SK-N-SH treated with all-trans-retinoic acid at 6 μM for 48 hours (cell line): ENCODE results near the gene NXPH4.

Experiments
- ATAC-seq: fragments of 200-7000 bp; cut with Tn5 transposase; 3 replicates; pipeline ENCODE4 v1.9.1; 2020; ENCODE audit warnings: mild to moderate bottlenecking, moderate library complexity
- ARNTL ChIP-seq: fragments of 450-650 bp; formaldehyde crosslinking; IDR thresholded peaks from 2 replicates; pipeline ENCODE4 v1.5.0; 2020; ENCODE audit warnings: low read depth, mild to moderate bottlenecking, moderate library complexity, borderline replicate concordance
- BACH2 ChIP-seq: fragments of 250-450 bp; sonication (Bioruptor Pico); IDR thresholded peaks from 2 replicates; pipeline ENCODE4 v1.9.0; 2021; ENCODE audit warnings: mild to moderate bottlenecking, borderline replicate concordance
- CREB5 ChIP-seq: fragments of 250-450 bp; sonication (Bioruptor Pico); IDR thresholded peaks from 2 replicates; pipeline ENCODE4 v1.5.1; 2020; ENCODE audit warnings: low read depth, mild to moderate bottlenecking, moderate library complexity
- CSDC2 ChIP-seq: fragments of 250-450 bp; sonication (Bioruptor Pico); IDR thresholded peaks from 2 replicates; pipeline ENCODE4 v1.5.0; 2020; ENCODE audit warnings: mild to moderate bottlenecking, moderate library complexity
- CSRNP3 ChIP-seq: fragments of 250-450 bp; sonication (Bioruptor Pico); IDR thresholded peaks from 2 replicates; pipeline ENCODE4 v1.5.1; 2021; ENCODE audit warnings: mild to moderate bottlenecking, moderate library complexity
- ESRRG ChIP-seq: fragments of 250-450 bp; sonication (Bioruptor Pico); IDR thresholded peaks from 2 replicates; pipeline ENCODE4 v1.6.1; 2021; ENCODE audit warnings: mild to moderate bottlenecking
- GLIS3 ChIP-seq: fragments of 250-450 bp; sonication (Bioruptor Pico); IDR thresholded peaks from 2 replicates; pipeline ENCODE4 v1.5.0; 2020; ENCODE audit warnings: mild to moderate bottlenecking, moderate library complexity
- ISL1 ChIP-seq: fragments of 250-450 bp; sonication (Bioruptor Pico); IDR thresholded peaks from 2 replicates; pipeline ENCODE4 v2.1.2; 2022; ENCODE audit warnings: mild to moderate bottlenecking, moderate library complexity
- OSR1 ChIP-seq: fragments of 250-450 bp; sonication (Bioruptor Pico); IDR thresholded peaks from 2 replicates; pipeline ENCODE4 v1.8.0; 2022; ENCODE audit warnings: moderate library complexity, mild to moderate bottlenecking, inconsistent platforms
- PATZ1 ChIP-seq: fragments of 250-450 bp; sonication (Bioruptor Pico); IDR thresholded peaks from 2 replicates; pipeline ENCODE4 v1.8.0; 2020; ENCODE audit warnings: mild to moderate bottlenecking, moderate library complexity, borderline replicate concordance
- PPARA ChIP-seq: fragments of 250-450 bp; sonication (Bioruptor Pico); IDR thresholded peaks from 2 replicates; pipeline ENCODE4 v1.5.0; 2020; ENCODE audit warnings: mild to moderate bottlenecking, borderline replicate concordance
- RARB ChIP-seq: fragments of 250-450 bp; sonication (Bioruptor Pico); IDR thresholded peaks from 2 replicates; pipeline ENCODE4 v1.8.0; 2021; ENCODE audit warnings: mild to moderate bottlenecking, moderate library complexity
- SNAI2 ChIP-seq: fragments of 250-450 bp; sonication (Bioruptor Pico); IDR thresholded peaks from 2 replicates; pipeline ENCODE4 v1.5.0; 2020; ENCODE audit warnings: mild to moderate bottlenecking, moderate library complexity
- TCF4 ChIP-seq: fragments of 250-450 bp; sonication (Bioruptor Pico); IDR thresholded peaks from 2 replicates; pipeline ENCODE4 v1.8.0; 2021; ENCODE audit warnings: mild to moderate bottlenecking, moderate library complexity, borderline replicate concordance
- TOX ChIP-seq: fragments of 250-450 bp; sonication (Bioruptor Pico); IDR thresholded peaks from 2 replicates; pipeline ENCODE4 v1.8.0; 2021; ENCODE audit warnings: mild to moderate bottlenecking, moderate library complexity, borderline replicate concordance
- ZC3H10 ChIP-seq: fragments of 250-450 bp; sonication (Bioruptor Pico); IDR thresholded peaks from 2 replicates; pipeline ENCODE4 v1.5.1; 2021; ENCODE audit warnings: mild to moderate bottlenecking, moderate library complexity
- ZFP3 ChIP-seq: fragments of 250-450 bp; sonication (Bioruptor Pico); IDR thresholded peaks from 2 replicates; pipeline ENCODE4 v1.5.0; 2020; ENCODE audit warnings: mild to moderate bottlenecking, moderate library complexity
- ZFP30 ChIP-seq: fragments of 450-650 bp; formaldehyde crosslinking; IDR thresholded peaks from 2 replicates; pipeline ENCODE4 v1.5.0; 2022; ENCODE audit warnings: mild to moderate bottlenecking, moderate library complexity
- ZNF565 ChIP-seq: fragments of 450-650 bp; formaldehyde crosslinking; conservative IDR thresholded peaks from 2 replicates; pipeline ENCODE4 v1.5.0; 2020; ENCODE audit warnings: low read depth, mild to moderate bottlenecking, moderate library complexity
- ZNF70 ChIP-seq: fragments of 450-650 bp; formaldehyde crosslinking; IDR thresholded peaks from 2 replicates; pipeline ENCODE4 v1.5.0; 2020; ENCODE audit warnings: mild to moderate bottlenecking, moderate library complexity
- ZNF8 ChIP-seq: fragments of 450-650 bp; formaldehyde crosslinking; IDR thresholded peaks from 2 replicates; pipeline ENCODE4 v1.5.0; 2020; ENCODE audit warnings: mild to moderate bottlenecking, moderate library complexity

Gene NXPH4

GRCh38 chr12:57229634-57230380, 13.2 kb downstream of the NXPH4 start, which contains the start of gene SHMT2:
Gene SHMT2 (plus strand): TSS chr12:57229711. CDS start chr12:57229779, 68 bp downstream.
- TF ChIP-seq OSR1: no peak
- no peak for TF ChIP-seq ZNF70 (CRISPR knock-in tag)
- TF ChIP-seq CSDC2 (CRISPR knock-in tag): no peak
- TF ChIP-seq TCF4 (CRISPR knock-in tag): no peak
- TF ChIP-seq ISL1 (CRISPR knock-in tag): no peak
- no peak for TF ChIP-seq ZNF565 (CRISPR knock-in tag)
- TF ChIP-seq, all 23 proteins: peak for 0
- peak; percentile 84 for ATAC-seq

- no peak for TF ChIP-seq ZC3H10 (CRISPR knock-in tag)
- TF ChIP-seq ZFP3: no peak
- no peak for TF ChIP-seq ZFP30
- TF ChIP-seq PATZ1 (CRISPR knock-in tag): no peak
- no peak for TF ChIP-seq ISL1 (CRISPR knock-in tag)
- no peak for TF ChIP-seq BACH2 (CRISPR knock-in tag)
- TF ChIP-seq ZNF8 (CRISPR knock-in tag): no peak
- no peak for TF ChIP-seq TCF4 (CRISPR knock-in tag)
- TF ChIP-seq ZNF70 (CRISPR knock-in tag): no peak
- TF ChIP-seq CREB5 (CRISPR knock-in tag): no peak
- TF ChIP-seq ESRRG: no peak
- TF ChIP-seq OSR1: no peak
- TF ChIP-seq RARB (CRISPR knock-in tag): no peak
- no peak for TF ChIP-seq GLIS3 (CRISPR knock-in tag)
- TF ChIP-seq TOX (CRISPR knock-in tag): no peak
- TF ChIP-seq CSRNP3 (CRISPR knock-in tag): no peak
- TF ChIP-seq PPARA (CRISPR knock-in tag): no peak
- no peak; the same call in 2 of the 3 replicates for ATAC-seq
These were observed 14.0 kb downstream of the NXPH4 start for GRCh38 chr12:57230381-57231155.

- TF ChIP-seq PATZ1 (CRISPR knock-in tag) (no peak), ZFP30 (no peak), OSR1 (no peak), ESRRG (no peak), TOX (CRISPR knock-in tag) (no peak), SNAI2 (no peak), ZNF565 (CRISPR knock-in tag) (no peak), ARNTL (CRISPR knock-in tag) (no peak), ISL1 (CRISPR knock-in tag) (no peak), CSDC2 (CRISPR knock-in tag) (no peak), GLIS3 (CRISPR knock-in tag) (no peak)
- no peak for ATAC-seq
These were observed 14.9 kb downstream of the NXPH4 start for GRCh38 chr12:57231276-57232021.
